Urinary bladder (tissue), 4 donors: ENCODE results near the gene PRKG1. TPM values are rescaled to one million over a fixed set of nuclear protein-coding genes. Genes with fewer than 3 reads are reported as not detected.
"Not testable (repeated sequence)": the region's sequence is repeated elsewhere in the genome, so short reads cannot be mapped to it uniquely, and the experiment has no call there.

Source experiments
- DNase-seq: peaks from one replicate; pipeline ENCODE4 v3.0.0-alpha.2; 2015; ENCODE audit errors: extremely low spot score
- H3K27ac ChIP-seq: one replicate; pipeline ENCODE4 v1.5.1; 2013; ENCODE audit warnings: low read depth, mild to moderate bottlenecking, moderate library complexity
- H3K36me3 ChIP-seq: one replicate; pipeline ENCODE4 v1.6.1; 2013; ENCODE audit warnings: mild to moderate bottlenecking, moderate library complexity; ENCODE audit not compliant: insufficient read depth
- H3K4me1 ChIP-seq: one replicate; pipeline ENCODE4 v1.6.1; 2013; ENCODE audit warnings: mild to moderate bottlenecking, moderate library complexity; ENCODE audit not compliant: insufficient read depth
- H3K4me3 ChIP-seq: one replicate; pipeline ENCODE4 v1.5.1; 2013; ENCODE audit warnings: low read depth, low read length
- WGBS: extraction: QIAGEN DNeasy Blood & Tissue Kit; methylation state at CpG from one replicate; pipeline ENCODE4 v1.1.7; 2013; 5-methylcytosine and 5-hydroxymethylcytosine counted together
- polyA plus RNA-seq: library from polyadenylated mRNA; stranded (reverse); fragments of 200-250 nt; gene quantifications from one replicate; pipeline ENCODE4 v1.2.3, GENCODE V29; 2013
- total RNA-seq: library from RNA; depleted of rRNA; stranded (reverse); fragments of >200 nt; gene quantifications from one replicate; pipeline ENCODE4 v1.2.3, GENCODE V29; 2014
- donor health status: healthy with polysubstance abuse.
- donor health status: healthy.

PRKG1 gene
- total and polyA plus RNA-seq, 2 donors = 17.1 to 126 TPM

GRCh38 chr10:51340845-51341610 lies 266.7 kb downstream of the PRKG1 start:
- no peak overlapping the region for H3K4me3 ChIP-seq
- no peak overlapping the region for H3K27ac ChIP-seq
- no peak for DNase-seq
- H3K36me3 ChIP-seq = no peaks in the 10 kb centered on the region
- H3K4me1 ChIP-seq = no peaks in the 10 kb centered on the region
- WGBS = 84% methylated on average over 4 of the region's 4 CpGs

GRCh38 chr10:51341745-51342144 lies 267.5 kb downstream of the PRKG1 start:
- 95% methylated on average over 3 of the region's 3 CpGs for WGBS
- not testable (repeated sequence) for H3K27ac ChIP-seq

GRCh38 chr10:51342381-51342780 lies 268.1 kb downstream of the PRKG1 start:
- Histone ChIP-seq H3K4me1 (no peaks in the 10 kb centered on the region), H3K27ac (no peak overlapping the region), H3K4me3 (no peak overlapping the region), H3K36me3 (no peaks in the 10 kb centered on the region)
- no peak for DNase-seq
- over 99% methylated on average over 1 of the region's 1 CpG for WGBS

More at GRCh38 chr10:51341745-51342144, 267.5 kb downstream of the PRKG1 start:
- not testable (repeated sequence) for H3K36me3 ChIP-seq, H3K4me3 ChIP-seq, DNase-seq, H3K4me1 ChIP-seq

- DNase-seq = no peak
- no peak overlapping the region for H3K4me3 ChIP-seq
- H3K27ac ChIP-seq = no peak overlapping the region
- H3K4me1 ChIP-seq = no peaks in the 10 kb centered on the region
- WGBS = 97% methylated on average over 1 of the region's 1 CpG
- H3K36me3 ChIP-seq = no peaks in the 10 kb centered on the region
Measured at GRCh38 chr10:51343391-51343790, 269.1 kb downstream of the PRKG1 start.

GRCh38 chr10:51344371-51344770 lies 270.1 kb downstream of the PRKG1 start:
- no peak overlapping the region for H3K27ac ChIP-seq
- no peak for DNase-seq
- WGBS = 72% methylated on average over 1 of the region's 1 CpG
- H3K36me3 ChIP-seq = no peaks in the 10 kb centered on the region
- no peaks in the 10 kb centered on the region for H3K4me1 ChIP-seq
- no peak overlapping the region for H3K4me3 ChIP-seq

- WGBS = 93% methylated on average over 4 of the region's 4 CpGs
Measured at GRCh38 chr10:51348622-51349021, 274.3 kb downstream of the PRKG1 start.

GRCh38 chr10:51357170-51357569 lies 282.9 kb downstream of the PRKG1 start:
- H3K36me3 ChIP-seq = no peaks in the 10 kb centered on the region
- no peak overlapping the region for H3K27ac ChIP-seq
- H3K4me3 ChIP-seq = no peak overlapping the region
- WGBS = 93% methylated on average over 2 of the region's 2 CpGs
- H3K4me1 ChIP-seq = no peaks in the 10 kb centered on the region
- no peak for DNase-seq

More at GRCh38 chr10:51348622-51349021, 274.3 kb downstream of the PRKG1 start:
- H3K4me1 ChIP-seq = no peaks in the 10 kb centered on the region
- no peak for DNase-seq
- H3K4me3 ChIP-seq = no peak overlapping the region
- H3K36me3 ChIP-seq = no peaks in the 10 kb centered on the region
- no peak overlapping the region for H3K27ac ChIP-seq

- H3K4me1 ChIP-seq = no peaks in the 10 kb centered on the region
- no peak for DNase-seq
Measured at GRCh38 chr10:51358227-51358626, 283.9 kb downstream of the PRKG1 start.

GRCh38 chr10:51363415-51363814 lies 289.1 kb downstream of the PRKG1 start:
- no peak for DNase-seq
- H3K27ac ChIP-seq = no peak overlapping the region
- no peaks in the 10 kb centered on the region for H3K36me3 ChIP-seq
- H3K4me3 ChIP-seq = no peak overlapping the region
- H3K4me1 ChIP-seq = no peaks in the 10 kb centered on the region
- WGBS = 98% methylated on average over 4 of the region's 4 CpGs

More at GRCh38 chr10:51358227-51358626, 283.9 kb downstream of the PRKG1 start:
- Histone ChIP-seq H3K27ac (no peak overlapping the region), H3K4me3 (no peak overlapping the region), H3K36me3 (no peaks in the 10 kb centered on the region)

GRCh38 chr10:51364674-51365073 lies 290.4 kb downstream of the PRKG1 start:
- H3K36me3 ChIP-seq = no peaks in the 10 kb centered on the region
- H3K27ac ChIP-seq = no peak overlapping the region
- whole genome bisulfite sequencing = 59% methylated on average over 2 of the region's 2 CpGs
- H3K4me1 ChIP-seq = no peaks in the 10 kb centered on the region
- no peak for DNase-seq
- no peak overlapping the region for H3K4me3 ChIP-seq

GRCh38 chr10:51366044-51366443 lies 291.8 kb downstream of the PRKG1 start:
- DNase-seq = no peak
- no peak overlapping the region for H3K27ac ChIP-seq
- no peaks in the 10 kb centered on the region for H3K4me1 ChIP-seq
- no peaks in the 10 kb centered on the region for H3K36me3 ChIP-seq
- no peak overlapping the region for H3K4me3 ChIP-seq
- 87% methylated on average over 1 of the region's 1 CpG for WGBS

- Histone ChIP-seq H3K4me1 (no peaks in the 10 kb centered on the region), H3K4me3 (peak overlapping the region; percentile 31), H3K27ac (no peak overlapping the region), H3K36me3 (no peaks in the 10 kb centered on the region)
- WGBS = 47% methylated on average over 4 of the region's 4 CpGs
- DNase-seq = no peak
Measured at GRCh38 chr10:51367127-51367526, 292.8 kb downstream of the PRKG1 start.

- WGBS = 89% methylated on average over 1 of the region's 1 CpG
- H3K4me1 ChIP-seq = no peaks in the 10 kb centered on the region
- no peaks in the 10 kb centered on the region for H3K36me3 ChIP-seq
- peak overlapping the region; percentile 9 for H3K4me3 ChIP-seq
- no peak overlapping the region for H3K27ac ChIP-seq
- DNase-seq = no peak
Measured at GRCh38 chr10:51367694-51368093, 293.4 kb downstream of the PRKG1 start.

- Histone ChIP-seq H3K36me3 (no peaks in the 10 kb centered on the region), H3K4me1 (no peaks in the 10 kb centered on the region), H3K27ac (no peak overlapping the region), H3K4me3 (no peak overlapping the region)
- DNase-seq = no peak
- 94% methylated on average over 5 of the region's 5 CpGs for WGBS
Measured at GRCh38 chr10:51368943-51369342, 294.7 kb downstream of the PRKG1 start.
